GM21529 (cell line): Measurements from ENCODE around the gene GPX2.
A peak's percentile ranks its signal among the peaks of the same experiment; 100 is the strongest.

ENCODE experiments used
- ATAC-seq: cut with Tn5 transposase; IDR thresholded peaks from one replicate; pipeline ENCODE4 v1.9.1; 2021; ENCODE audit not compliant: unreplicated experiment

The GPX2 gene

GRCh38 chr14:64960762-64961276 is 18.3 kb upstream of the GPX2 start:
- ATAC-seq, result no peak

- no peak for ATAC-seq
Observed at GRCh38 chr14:64958743-64959142, 16.2 kb upstream of the GPX2 start.

- ATAC-seq, result no peak
Observed at GRCh38 chr14:64958201-64958600, 15.7 kb upstream of the GPX2 start.

- ATAC-seq, result no peak
Observed at GRCh38 chr14:64956697-64957406, 14.3 kb upstream of the GPX2 start.

GRCh38 chr14:64955297-64955696 is 12.8 kb upstream of the GPX2 start:
- ATAC-seq, result no peak

GRCh38 chr14:64954491-64955240 is 12.1 kb upstream of the GPX2 start:
- no peak for ATAC-seq

- ATAC-seq, result no peak
Observed at GRCh38 chr14:64953661-64954060, 11.1 kb upstream of the GPX2 start.

- no peak for ATAC-seq
Observed at GRCh38 chr14:64953310-64953654, 10.7 kb upstream of the GPX2 start.

- ATAC-seq, result peak; percentile 56
Observed at GRCh38 chr14:64952598-64953309, 10.2 kb upstream of the GPX2 start.

GRCh38 chr14:64951724-64952123 is 9.2 kb upstream of the GPX2 start:
- no peak for ATAC-seq

- ATAC-seq, result no peak
Observed at GRCh38 chr14:64951291-64951690, 8.7 kb upstream of the GPX2 start.

- ATAC-seq, result no peak
Observed at GRCh38 chr14:64950889-64951288, 8.3 kb upstream of the GPX2 start.

- ATAC-seq, result no peak
Observed at GRCh38 chr14:64948612-64949210, 6.2 kb upstream of the GPX2 start.

- ATAC-seq, result no peak
Observed at GRCh38 chr14:64947710-64948611, 5.4 kb upstream of the GPX2 start.

- no peak for ATAC-seq
Observed at GRCh38 chr14:64946310-64947045, 3.9 kb upstream of the GPX2 start.

GRCh38 chr14:64945431-64946178 is 3.1 kb upstream of the GPX2 start:
- no peak for ATAC-seq

GRCh38 chr14:64944861-64945260 is 2.3 kb upstream of the GPX2 start:
- no peak for ATAC-seq

GRCh38 chr14:64944041-64944440 is 1.5 kb upstream of the GPX2 start:
- ATAC-seq, result no peak

- no peak for ATAC-seq
Observed at GRCh38 chr14:64943556-64943955, 1.0 kb upstream of the GPX2 start.
